GOT3 (cell line): ENCODE data around the gene TLL1.

Experiments
- DNase-seq: peaks from one replicate; lab custom pipeline; 2025; ENCODE audit warnings: mixed read lengths; lab: John Stamatoyannopoulos, UW

Gene TLL1

DNA sequence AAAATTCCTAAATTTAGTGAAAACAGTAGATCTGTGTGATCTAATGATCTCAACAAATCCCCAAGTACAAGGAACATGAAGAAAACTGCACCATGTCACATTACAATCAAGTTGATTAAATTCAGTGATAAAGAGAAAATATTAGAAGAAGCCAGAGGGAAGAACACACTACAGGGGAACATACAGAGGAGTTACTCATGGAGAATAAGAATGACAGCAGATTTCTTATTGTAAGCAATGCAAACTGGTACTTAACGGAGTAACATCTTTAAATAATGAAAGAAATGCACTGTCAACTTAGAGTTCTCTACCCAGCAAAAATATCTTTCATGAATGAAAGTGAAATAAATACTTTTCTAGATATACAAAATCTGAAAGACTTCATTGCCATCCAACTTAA is 21.1 kb downstream of the TLL1 start:
- DNase-seq = no peak

DNA sequence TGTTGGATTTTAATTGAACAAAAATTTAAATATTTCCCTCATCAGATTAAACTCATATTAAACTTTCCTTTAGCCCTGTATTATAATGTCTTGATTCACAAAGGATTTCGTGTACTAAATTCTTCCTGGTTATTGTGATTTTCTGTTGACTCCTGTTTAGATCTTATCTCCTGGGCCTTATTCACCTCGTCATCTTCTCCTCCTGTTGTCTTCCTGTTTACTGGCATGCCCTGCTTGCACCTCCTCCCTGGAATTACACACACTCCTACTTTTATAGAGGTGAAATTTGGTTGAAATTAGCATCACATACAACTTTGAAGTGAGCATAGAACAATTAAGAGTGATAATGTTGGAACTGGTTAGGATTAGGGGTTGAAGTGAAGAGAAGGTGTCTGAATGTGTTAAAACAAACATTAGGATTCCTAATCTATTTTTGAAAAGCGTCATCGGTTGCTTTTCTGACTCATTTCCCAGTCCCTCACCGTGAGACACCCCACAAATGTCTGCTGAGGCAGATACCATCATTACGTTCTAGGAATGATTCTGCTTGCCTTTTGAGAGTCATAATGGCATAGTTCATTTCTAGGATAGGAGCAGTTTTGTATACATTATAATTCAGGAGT is 32.5 kb downstream of the TLL1 start:
- no peak for DNase-seq

DNA sequence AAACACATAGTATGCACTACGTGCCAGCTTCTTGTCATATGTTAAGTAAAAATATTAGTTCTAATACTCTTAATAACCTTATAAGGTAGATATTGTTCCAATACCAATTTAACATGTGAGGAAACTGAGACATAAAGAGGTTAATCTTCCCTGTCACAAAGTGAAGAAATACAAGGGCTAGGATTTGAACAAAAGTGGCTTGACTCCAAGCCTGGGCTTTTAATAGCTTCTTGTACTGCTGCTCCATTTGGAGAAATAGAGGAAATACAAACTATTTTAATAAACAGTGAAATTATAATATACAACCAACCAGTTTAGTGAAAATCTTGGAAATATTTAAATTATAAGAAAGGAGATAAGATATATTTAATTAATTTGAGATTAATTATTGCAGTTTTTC is 33.2 kb downstream of the TLL1 start:
- DNase-seq = no peak

DNA sequence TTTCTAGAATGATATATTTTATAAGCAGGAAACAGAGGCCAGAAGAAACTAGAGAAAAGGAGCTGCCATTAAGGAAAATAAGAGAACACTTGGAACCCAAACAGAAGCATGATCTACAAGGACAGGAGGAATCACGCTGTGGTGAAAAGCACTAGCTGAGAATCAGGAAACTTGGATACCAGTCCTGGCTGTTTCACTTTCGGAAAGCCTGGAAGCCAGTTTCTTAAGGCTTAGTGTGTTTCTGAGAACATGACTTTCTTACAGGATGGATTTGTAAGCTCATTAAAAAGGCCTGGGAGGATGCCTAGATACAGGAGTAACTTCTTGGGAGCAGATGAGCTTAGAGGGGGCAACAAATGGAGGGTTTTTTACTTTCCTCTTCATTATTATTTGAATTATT is 36.9 kb downstream of the TLL1 start:
- no peak for DNase-seq

DNA sequence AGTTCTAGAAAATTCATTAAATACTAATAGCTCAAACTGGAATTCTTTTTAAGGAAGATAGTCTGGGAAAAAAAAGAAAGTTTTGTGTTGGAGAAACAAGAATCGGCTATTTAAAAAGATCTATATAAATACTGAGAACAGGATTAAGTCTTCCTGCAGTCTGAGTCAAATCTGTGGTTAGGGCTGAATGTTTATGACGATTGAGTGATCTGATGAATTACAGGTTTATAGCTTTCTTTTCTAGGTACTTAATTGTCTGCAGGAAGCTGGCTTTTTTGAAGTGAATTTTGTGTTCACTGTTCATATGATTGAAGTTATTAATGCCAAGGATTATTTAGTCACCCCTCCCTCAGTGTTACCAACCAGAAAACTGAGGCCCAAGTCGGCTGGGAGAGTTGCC is 42.2 kb downstream of the TLL1 start:
- no peak for DNase-seq

DNA sequence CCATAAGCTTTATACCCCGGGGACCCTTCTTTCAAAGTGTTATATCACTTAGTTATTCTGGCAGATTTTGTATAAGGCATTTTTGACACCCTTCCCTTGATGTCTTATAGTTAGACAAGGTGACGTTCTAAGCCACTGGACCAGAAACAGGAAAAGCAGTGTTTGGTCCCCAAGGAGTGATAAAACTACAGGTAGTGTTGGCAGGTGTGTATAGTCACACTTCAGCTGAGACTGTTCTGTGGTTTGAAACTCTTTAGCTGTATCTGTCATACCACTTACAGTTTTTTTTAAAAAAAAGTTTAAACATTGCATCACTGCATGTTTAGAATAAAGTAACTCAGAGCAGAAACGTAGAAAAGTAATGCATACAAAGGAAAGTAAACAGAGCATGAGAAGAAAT is 48.5 kb downstream of the TLL1 start:
- no peak for DNase-seq

DNA sequence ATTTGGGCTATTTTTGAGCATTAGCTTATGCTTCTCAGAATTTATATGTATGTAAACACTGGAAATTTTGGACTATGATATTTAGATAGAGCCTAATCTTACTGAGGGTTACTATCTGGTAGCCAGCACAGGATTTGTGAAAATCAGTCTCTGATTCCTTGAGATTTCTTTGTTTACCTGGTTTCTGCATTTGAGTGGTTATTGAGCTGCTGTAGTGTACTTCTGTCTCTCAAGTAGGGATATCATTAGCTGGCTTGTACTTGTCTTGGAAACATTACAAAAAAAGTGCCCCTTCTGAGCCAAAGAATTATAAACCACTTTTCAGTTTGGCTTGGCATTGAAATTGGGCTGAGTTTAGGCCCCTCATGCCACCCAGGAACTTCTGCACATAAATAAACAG is 49.7 kb downstream of the TLL1 start:
- DNase-seq = no peak

DNA sequence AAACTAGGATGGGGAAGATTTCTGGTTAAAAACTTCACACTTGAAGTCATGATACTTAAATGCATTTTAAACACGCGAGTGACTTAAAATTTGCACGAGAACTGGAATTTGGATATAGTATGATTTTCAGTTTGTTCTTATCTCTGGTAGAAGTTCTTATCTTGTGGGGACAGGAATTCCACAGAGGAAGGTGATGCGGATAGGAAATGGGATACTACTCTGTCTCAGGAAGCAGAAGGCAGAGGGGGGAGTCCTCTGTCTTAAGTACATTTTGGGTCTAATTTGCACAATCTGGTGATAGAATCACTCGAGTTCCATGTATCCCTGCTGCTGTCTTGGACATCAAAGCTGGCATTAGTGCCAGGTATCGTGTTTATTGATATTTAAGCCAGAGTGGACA is 53.3 kb downstream of the TLL1 start:
- DNase-seq = no peak

DNA sequence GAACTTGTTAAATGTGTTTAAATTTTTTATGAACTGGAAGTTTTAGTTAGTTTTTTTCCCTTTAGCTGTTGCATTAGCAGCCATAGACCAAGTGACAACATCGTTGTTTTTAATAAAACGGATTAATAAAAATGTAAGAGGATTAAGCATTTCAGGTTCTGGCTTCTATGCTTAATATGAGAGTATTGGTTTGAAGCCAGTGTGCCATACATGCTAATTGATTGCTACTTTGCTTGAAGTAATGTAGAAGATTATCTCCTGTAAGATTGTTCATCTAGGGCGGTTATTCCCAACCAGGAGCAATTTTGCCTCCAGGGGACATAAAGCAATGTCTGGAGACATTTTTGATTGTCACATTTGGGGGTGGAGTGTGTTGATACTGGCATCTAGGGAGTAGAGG is 54.3 kb downstream of the TLL1 start:
- DNase-seq = no peak

DNA sequence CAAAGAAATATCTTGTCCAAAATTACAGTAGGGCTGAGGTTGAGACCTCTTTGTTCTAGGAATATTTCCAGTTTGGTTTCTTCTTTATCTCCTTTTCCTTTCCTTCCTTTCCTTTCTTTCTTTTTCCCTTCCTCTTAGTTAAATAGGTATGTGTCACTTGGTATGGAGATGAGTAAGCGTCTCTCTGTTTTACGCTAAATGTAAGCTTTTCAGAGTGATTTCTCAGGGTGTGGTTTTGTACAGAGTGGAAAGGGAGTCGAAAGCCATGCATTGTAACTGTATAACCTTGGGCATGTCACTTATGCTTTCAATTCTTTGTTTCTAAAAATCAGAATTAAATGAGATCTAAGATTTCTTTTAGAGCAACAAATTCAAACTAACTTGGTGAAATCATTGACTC is 54.8 kb downstream of the TLL1 start:
- no peak for DNase-seq

DNA sequence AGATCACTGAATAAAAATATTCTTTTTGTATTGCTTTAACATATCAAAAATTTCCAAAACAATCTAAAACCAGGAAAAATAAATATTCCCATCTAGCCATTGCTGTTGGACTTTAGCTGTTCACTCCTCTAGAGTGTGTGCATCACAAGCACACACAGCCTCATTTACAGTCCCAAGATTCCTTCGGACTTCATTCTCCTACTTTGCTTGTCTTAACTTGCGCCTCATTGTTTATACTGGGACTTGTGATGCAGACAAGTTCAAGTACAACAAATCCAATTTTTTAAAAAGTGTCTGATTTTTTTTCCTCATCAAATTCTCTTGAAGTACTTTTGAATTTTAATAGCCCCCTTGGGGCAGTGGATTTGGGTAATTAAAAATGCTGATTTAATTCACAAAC is 55.6 kb downstream of the TLL1 start:
- no peak for DNase-seq

DNA sequence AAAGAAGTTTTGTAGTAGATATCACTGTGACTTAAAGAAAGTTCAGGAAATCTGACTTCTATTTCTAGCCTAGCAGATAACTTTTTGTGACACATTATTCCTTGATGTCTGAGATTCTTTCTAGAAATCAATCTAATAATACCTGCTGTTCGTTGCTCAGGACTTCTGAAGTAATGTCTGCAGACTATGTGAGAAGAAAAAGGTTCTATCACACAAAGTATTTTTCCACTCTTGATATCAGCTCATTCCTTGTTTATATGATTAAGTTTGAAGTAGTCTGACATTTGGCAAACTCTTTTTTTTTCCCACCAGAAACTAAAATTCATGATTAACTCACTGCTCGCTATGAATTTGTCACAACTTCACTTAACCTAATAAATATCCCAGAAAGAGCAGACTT is 56.6 kb downstream of the TLL1 start:
- no peak for DNase-seq

DNA sequence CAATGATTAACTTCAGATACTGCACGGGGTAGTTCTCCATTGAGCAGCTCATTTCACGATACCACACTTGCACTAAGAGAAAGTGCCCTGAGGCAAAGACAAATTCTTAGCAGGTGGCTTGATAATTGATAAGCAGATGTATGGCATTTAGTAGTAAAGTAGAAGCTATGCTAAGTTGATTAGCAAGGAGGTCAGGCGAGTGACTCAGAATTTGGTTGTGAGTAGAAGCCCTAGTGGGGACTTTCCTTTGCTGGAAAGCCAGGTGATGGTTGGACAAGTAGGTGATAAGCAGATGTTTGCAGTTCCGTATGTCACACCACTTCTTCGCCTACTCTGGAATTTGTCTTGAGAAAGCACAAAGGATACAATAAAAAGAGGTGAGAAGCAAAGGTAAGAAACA is 58.7 kb downstream of the TLL1 start:
- no peak for DNase-seq

DNA sequence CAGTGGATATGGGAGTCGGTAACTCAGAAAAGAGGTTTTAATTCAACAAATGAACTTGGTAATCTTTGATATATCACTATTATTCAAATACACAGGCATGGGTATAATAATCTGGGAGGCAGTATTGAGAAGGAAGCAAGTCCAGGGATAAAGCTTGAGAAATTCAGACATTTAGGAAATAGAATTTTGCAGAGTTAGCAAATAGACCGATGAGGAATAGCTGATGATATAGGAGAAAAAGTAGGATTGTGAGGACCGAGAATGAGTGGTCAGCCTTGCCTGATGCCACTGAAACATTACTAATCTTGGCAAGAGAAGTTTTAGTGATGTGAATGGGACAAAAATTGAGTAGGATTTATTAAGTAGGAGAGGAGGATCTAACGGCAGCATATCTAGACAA is 71.9 kb downstream of the TLL1 start:
- DNase-seq = no peak

DNA sequence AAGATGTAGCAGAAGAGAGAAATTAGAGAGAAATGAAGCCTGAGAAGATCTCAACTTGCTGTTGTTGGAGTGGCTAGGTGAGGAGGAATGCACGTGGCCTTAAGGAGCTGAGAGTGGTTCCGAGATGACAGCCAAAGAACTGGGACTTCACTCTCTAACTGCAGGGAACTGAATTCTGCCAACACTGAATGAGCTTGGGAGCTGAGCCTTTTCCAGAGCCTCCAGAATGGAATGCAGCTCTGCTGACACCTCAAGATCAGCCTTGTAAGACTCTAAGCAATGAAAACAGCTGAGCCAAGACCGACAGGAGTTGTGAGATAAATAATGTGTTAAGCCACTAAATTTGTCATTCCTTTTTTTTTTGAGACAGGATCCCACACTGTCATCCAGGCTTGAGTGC is 73.0 kb downstream of the TLL1 start:
- DNase-seq = no peak

DNA sequence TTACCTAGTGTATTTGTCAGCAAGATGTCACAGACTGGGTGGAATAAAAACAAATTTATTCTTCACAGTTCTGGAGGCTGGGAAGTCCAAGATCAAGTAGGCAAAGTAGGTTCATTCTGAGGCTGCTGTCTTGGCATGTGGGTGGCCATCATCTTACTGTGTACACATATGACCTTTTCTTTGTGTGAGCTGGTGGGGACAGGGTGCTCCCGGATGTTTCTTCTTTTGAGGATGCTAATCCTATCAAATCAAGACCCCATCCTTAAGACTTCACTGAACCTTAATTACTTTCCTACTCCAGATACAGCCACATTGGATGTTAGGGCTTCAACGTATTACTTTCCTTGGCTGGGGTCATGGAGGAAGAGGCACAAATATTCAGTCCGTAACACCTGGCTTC is 74.0 kb downstream of the TLL1 start:
- DNase-seq = no peak

DNA sequence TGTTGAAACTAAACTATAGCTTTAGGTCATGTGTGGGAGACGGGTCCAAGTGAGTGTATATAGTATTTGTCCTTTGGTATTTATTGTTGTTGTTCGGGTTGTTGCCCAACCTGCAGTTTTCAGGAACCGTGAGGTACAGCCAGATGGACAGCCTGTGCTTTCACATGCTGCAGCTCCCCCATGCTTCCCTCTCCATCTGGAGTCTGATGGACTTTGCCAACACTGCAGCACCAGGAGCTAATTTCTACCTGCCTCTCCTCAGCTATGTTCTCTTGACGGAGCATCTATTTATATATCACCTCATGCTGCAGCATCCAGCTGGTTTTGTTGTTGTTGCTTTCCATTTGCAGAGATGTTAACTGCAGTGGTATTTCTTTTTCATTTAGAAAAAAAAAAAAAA is 80.1 kb downstream of the TLL1 start:
- DNase-seq = no peak

DNA sequence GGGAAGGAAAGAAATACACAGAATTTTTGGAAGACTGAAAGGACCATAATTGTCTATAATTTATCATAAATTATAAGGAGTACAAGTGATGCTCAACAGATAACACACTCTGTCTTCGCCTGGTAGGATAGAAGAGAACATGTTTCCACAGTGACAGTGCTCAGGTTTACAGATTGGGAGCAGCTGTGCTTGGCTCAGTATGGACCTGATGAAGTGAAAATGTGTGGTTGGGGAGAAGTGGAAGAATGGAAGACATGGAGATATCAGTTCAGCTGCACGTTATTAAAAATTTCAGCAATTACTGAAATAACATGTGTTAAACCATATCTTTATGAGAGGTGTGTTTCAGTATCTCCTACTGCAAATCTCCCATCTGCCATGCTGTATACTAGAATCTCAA is 90.6 kb downstream of the TLL1 start:
- no peak for DNase-seq

DNA sequence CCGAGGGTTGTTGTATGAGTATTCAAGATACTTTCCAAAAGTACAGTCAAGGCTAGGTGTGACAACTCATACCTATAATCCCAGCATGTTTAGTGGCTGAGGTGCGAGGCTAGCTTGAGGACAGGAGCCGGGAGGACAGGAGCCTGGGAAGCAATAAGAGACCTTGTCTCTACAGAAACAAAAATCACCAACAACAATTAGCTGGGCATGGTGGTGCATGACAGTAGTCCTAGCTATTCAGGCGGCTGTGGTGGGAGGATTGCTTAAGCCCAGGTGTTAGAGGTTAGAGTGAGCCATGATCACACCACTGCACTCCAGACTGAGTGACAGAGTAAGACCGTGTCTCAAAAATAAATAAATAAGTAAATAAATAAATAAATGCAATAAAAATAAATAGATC is 91.6 kb downstream of the TLL1 start:
- DNase-seq = no peak

DNA sequence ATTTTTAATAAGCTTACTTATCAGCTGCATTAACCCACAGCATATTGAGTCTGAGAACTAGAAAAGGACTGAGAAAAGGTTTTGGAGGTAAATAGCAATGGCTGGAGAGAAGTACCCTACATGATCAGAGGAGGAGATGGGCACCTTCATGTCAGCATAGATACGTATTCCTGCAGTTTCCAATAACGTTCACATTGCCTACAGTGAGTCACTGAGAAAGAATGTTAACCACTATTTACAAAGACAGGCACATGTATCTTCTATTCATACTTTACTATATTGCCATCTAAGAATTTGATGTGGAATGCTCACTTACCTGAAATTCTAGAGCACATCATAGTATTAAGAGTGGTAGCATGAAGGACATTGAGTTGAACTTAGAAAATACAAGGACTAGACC is 92.5 kb downstream of the TLL1 start:
- no peak for DNase-seq

DNA sequence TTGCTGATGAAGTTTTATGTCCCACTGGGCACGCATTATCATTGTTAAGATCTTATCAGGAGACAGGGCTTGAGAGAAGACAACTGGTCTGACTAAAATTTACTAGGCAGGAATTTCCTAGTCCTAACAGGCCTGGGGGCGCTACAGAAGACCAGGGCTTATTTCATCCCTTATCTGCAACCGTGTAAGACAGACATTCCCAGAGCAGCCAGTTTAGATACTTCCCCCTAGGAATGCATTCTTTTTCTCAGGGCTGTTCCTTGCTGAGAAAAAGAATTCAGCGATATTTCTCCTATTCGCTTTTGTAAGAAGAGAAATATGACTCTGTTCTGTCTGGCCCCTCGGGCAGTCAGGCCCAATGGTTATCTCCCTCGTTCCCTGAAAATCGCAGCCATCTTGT is 93.8 kb downstream of the TLL1 start:
- no peak for DNase-seq

DNA sequence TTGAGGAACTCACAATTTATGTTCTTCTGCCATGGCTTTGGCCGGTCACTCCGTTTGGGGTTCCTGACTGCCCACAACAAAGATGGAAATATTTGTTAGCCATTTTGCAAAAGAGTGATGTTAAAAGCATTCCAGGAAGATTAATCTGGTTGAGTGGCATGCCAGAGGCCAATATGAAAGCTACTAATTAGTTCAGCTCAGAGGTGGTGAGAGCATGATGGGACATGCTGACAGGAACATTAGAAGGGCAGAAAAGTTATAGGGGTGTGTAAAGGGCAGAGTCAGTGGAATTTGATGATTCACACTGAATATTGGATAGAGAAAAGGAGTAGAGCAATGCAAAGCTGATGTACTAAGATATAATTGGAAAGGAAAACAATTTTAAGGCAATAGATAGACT is 94.4 kb downstream of the TLL1 start:
- DNase-seq = no peak

DNA sequence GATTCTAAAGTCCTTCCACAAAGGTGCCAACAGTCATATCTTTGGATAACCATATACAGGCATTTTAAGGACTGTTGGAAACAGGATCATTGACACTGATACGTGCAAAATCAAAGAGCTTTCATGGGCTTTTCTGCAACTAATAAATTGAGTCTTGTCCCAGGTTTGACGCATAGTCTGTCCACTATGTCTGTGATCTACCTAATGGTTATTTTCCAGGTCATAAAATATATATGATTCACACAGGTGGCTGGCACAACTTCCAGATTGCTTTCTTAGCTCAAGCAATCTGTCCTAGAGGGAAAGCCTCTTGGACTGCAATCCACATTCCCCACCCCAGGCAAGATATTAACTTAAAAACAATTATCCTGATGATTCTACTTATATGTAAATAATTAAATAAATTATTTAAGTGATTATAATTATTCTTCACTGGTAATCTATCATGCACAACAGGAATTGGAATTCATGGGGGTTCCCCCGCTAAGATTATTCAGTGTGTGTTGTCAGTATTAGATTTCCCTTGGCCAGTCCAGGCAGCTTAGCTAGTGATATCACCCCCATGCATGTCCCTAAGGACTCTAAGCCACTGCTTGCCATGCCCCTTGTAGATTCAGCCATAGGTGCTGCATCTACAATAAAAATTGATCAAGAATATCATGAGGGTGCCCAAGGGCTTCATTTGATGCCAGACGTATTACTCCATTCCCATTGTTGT is 97.8 kb downstream of the TLL1 start:
- DNase-seq = no peak

DNA sequence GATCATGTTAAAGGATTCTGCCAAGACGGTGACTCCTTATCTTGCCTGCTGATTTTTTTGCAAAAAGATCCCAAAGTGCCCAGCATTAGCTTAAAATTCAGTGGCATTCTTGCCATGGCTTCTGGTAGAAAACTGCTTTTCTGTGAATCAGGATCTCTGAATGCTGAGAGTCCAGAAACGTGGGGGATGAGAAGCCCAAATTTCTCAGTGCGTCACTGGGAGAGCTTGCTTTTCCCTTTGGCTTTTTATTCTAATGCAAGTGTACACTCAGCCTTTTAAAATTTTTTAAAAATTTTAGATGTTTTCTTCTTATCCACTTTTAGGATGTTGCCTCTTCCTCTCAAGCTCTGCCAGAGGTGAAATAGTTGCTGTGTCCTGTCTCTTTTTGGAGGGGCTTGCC is 98.4 kb downstream of the TLL1 start:
- DNase-seq = no peak
